Measurements from ENCODE around the gene GOT2. TPM values are rescaled to one million over a fixed set of nuclear protein-coding genes. Genes with fewer than 3 reads are reported as not detected.

Gene GOT2
- polyA plus RNA-seq, 1 donor from 2014 or later, result 55.6 TPM

DNA sequence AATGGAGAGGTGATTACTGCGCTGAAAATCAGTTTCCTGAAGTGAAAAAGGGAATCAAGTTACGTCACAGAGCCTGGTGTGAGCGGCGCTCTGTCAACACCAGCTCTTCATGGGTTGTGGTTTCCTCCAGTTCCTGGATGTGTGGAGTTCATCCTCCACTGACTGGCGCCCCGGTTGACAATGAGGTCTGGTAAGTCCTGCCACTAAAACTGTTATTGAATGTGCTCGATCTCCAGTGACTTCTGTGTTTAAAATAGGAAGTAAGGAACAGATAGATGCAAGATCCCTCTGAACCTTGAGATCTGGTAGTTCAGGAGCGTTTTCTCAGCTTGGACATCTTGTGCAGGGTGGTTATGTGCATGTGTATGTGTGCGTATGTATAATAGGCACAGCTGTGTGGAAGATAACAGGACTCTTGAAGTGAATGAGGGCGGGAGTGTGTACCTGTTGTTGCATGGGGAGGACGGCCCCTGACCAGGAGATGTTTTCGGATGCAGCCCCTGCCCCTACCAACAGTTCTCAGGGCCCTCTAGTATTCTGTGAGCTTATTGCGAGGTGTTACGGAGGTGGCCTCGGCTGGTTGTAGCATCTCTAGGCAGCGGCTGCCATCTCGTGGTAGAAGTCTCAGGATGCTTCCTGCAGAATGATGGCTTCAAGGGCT is 22.0 kb upstream of the GOT2 start:
- Histone ChIP-seq H3K4me3 (ENCODE audit: low read length) (no peak overlapping the region), H3K27ac (ENCODE audit: low read length) (no peak overlapping the region), H3K4me2 (ENCODE audit: low read length) (no peak overlapping the region), H3K27me3 (ENCODE audit: insufficient read depth, low read depth, low read length) (no peaks in the 10 kb centered on the region), H3K9me3 (ENCODE audit: low read length) (no peaks in the 10 kb centered on the region), H3K9ac (ENCODE audit: low read length) (no peak overlapping the region), H2AFZ (ENCODE audit: low read depth, low read length) (no peak overlapping the region), H3K36me3 (ENCODE audit: insufficient read depth, low read length) (no peaks in the 10 kb centered on the region), H3F3A (ENCODE audit: insufficient read depth, low read length, poor library complexity, severe bottlenecking) (no peaks in the 10 kb centered on the region), H3K9me2 (ENCODE audit: insufficient read depth, low read length) (no peaks in the 10 kb centered on the region), H4K20me1 (ENCODE audit: insufficient read depth) (no peaks in the 10 kb centered on the region), H3K79me2 (replicated peaks; ENCODE audit: insufficient read depth, low read length) (no peaks in the 10 kb centered on the region)
- TF ChIP-seq TAF1 (IDR thresholded peaks at IDR 0.05; ENCODE audit: low read depth) (no peak), RAD21 (conservative IDR thresholded peaks at IDR 0.05) (peak; percentile 97), SMC3 (conservative IDR thresholded peaks at IDR 0.05; ENCODE audit: poor library complexity) (peak; percentile 91), EP300 (conservative IDR thresholded peaks at IDR 0.05; ENCODE audit: poor library complexity, severe bottlenecking) (no peak), MXI1 (conservative IDR thresholded peaks at IDR 0.05; ENCODE audit: poor library complexity, severe bottlenecking) (peak; percentile 16)
- TF ChIP-seq, protein P1, sequence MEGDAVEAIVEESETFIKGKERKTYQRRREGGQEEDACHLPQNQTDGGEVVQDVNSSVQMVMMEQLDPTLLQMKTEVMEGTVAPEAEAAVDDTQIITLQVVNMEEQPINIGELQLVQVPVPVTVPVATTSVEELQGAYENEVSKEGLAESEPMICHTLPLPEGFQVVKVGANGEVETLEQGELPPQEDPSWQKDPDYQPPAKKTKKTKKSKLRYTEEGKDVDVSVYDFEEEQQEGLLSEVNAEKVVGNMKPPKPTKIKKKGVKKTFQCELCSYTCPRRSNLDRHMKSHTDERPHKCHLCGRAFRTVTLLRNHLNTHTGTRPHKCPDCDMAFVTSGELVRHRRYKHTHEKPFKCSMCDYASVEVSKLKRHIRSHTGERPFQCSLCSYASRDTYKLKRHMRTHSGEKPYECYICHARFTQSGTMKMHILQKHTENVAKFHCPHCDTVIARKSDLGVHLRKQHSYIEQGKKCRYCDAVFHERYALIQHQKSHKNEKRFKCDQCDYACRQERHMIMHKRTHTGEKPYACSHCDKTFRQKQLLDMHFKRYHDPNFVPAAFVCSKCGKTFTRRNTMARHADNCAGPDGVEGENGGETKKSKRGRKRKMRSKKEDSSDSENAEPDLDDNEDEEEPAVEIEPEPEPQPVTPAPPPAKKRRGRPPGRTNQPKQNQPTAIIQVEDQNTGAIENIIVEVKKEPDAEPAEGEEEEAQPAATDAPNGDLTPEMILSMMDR (IDR thresholded peaks at IDR 0.05; ENCODE audit: poor library complexity, severe bottlenecking), result peak; percentile 94

DNA sequence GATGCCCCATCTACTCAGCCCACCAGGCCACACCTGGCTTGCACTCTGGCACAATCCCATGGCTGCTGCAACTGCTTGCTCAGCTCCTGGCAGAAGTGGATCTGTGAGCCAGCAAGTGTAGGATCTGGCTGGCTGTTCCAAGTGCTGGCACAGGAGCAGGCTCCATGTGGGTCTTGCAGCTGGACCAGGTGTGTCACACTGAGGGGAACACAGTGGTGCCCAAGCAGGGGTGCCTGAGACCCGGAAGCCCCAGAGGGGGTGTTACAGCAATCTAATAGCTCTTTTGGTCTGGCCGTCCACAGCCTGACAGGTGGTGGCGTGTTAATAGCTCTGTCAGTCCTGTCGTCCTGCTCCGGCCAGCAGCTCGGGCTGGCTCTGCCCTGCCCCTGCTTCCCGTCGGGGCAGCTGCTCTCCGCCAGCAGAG is 19.6 kb upstream of the GOT2 start:
- H3K4me2 ChIP-seq (ENCODE audit: low read length), result no peak overlapping the region
- H4K20me1 ChIP-seq (ENCODE audit: insufficient read depth), result no peaks in the 10 kb centered on the region

More for the DNA sequence above, 19.6 kb upstream of the GOT2 start:
- no peak overlapping the region for H2AFZ ChIP-seq (ENCODE audit: low read depth, low read length)
- H3K9me3 ChIP-seq (ENCODE audit: low read length), result no peaks in the 10 kb centered on the region
- no peak overlapping the region for H3K4me3 ChIP-seq (ENCODE audit: low read length)
- no peak overlapping the region for H3K9ac ChIP-seq (ENCODE audit: low read length)
- no peaks in the 10 kb centered on the region for H3K27me3 ChIP-seq (ENCODE audit: insufficient read depth, low read depth, low read length)
- H3K36me3 ChIP-seq (ENCODE audit: insufficient read depth, low read length), result no peaks in the 10 kb centered on the region
- no peaks in the 10 kb centered on the region for H3K79me2 ChIP-seq (replicated peaks; ENCODE audit: insufficient read depth, low read length)
- H3F3A ChIP-seq (ENCODE audit: insufficient read depth, low read length, poor library complexity, severe bottlenecking), result no peaks in the 10 kb centered on the region
- no peaks in the 10 kb centered on the region for H3K9me2 ChIP-seq (ENCODE audit: insufficient read depth, low read length)
- TF ChIP-seq RAD21 (conservative IDR thresholded peaks at IDR 0.05), result no peak
- no peak for TF ChIP-seq TAF1 (IDR thresholded peaks at IDR 0.05; ENCODE audit: low read depth)
- TF ChIP-seq, protein P1 (IDR thresholded peaks at IDR 0.05; ENCODE audit: poor library complexity, severe bottlenecking), result no peak
- TF ChIP-seq, protein P2, sequence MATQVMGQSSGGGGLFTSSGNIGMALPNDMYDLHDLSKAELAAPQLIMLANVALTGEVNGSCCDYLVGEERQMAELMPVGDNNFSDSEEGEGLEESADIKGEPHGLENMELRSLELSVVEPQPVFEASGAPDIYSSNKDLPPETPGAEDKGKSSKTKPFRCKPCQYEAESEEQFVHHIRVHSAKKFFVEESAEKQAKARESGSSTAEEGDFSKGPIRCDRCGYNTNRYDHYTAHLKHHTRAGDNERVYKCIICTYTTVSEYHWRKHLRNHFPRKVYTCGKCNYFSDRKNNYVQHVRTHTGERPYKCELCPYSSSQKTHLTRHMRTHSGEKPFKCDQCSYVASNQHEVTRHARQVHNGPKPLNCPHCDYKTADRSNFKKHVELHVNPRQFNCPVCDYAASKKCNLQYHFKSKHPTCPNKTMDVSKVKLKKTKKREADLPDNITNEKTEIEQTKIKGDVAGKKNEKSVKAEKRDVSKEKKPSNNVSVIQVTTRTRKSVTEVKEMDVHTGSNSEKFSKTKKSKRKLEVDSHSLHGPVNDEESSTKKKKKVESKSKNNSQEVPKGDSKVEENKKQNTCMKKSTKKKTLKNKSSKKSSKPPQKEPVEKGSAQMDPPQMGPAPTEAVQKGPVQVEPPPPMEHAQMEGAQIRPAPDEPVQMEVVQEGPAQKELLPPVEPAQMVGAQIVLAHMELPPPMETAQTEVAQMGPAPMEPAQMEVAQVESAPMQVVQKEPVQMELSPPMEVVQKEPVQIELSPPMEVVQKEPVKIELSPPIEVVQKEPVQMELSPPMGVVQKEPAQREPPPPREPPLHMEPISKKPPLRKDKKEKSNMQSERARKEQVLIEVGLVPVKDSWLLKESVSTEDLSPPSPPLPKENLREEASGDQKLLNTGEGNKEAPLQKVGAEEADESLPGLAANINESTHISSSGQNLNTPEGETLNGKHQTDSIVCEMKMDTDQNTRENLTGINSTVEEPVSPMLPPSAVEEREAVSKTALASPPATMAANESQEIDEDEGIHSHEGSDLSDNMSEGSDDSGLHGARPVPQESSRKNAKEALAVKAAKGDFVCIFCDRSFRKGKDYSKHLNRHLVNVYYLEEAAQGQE (IDR thresholded peaks at IDR 0.05; ENCODE audit: borderline replicate concordance), result no peak
- TF ChIP-seq POLR2AphosphoS5 (IDR thresholded peaks at IDR 0.05), result no peak
- no peak for TF ChIP-seq MXI1 (conservative IDR thresholded peaks at IDR 0.05; ENCODE audit: poor library complexity, severe bottlenecking)
- TF ChIP-seq EP300 (conservative IDR thresholded peaks at IDR 0.05; ENCODE audit: poor library complexity, severe bottlenecking), result no peak
- no peak overlapping the region for H3K27ac ChIP-seq (ENCODE audit: low read length)
